HCT116 (cell line): Measurements from ENCODE around the gene EBP.

Experiments
- CEBPB ChIP-seq: IDR thresholded peaks from 2 replicates; pipeline ENCODE4 v1.6.1; 2012; ENCODE audit warnings: low read depth
- POLR2AphosphoS5 ChIP-seq: IDR thresholded peaks from 2 replicates; pipeline ENCODE4 v1.6.1; 2011; ENCODE audit warnings: mild to moderate bottlenecking, low read depth, low read length, moderate library complexity
- SIN3A ChIP-seq: IDR thresholded peaks from 2 replicates; pipeline ENCODE4 v1.6.1; 2012; ENCODE audit warnings: low read depth
- SRF ChIP-seq: IDR thresholded peaks from 2 replicates; pipeline ENCODE4 v1.6.1; 2012; ENCODE audit warnings: low read depth
- TF ChIP-seq, protein P1 (sequence below), 3 experiments: fragments of 200-600 bp in 1 of 3; sonication (generic) in 1 of 3; IDR thresholded peaks in 2 of 3; conservative IDR thresholded peaks in 1 of 3; 2 replicates each; pipeline ENCODE4 v1.5.1; 2012 to 2017; ENCODE audit warnings: low read depth in 2 of 3, low read length in 2 of 3, antibody characterized with exemption in 1 of 3, borderline replicate concordance in 1 of 3, control low read depth in 1 of 3, mild to moderate bottlenecking in 1 of 3, mixed read lengths in 1 of 3, mixed run types in 1 of 3, moderate library complexity in 1 of 3; ENCODE audit not compliant: insufficient read depth in 1 of 3

DNA sequence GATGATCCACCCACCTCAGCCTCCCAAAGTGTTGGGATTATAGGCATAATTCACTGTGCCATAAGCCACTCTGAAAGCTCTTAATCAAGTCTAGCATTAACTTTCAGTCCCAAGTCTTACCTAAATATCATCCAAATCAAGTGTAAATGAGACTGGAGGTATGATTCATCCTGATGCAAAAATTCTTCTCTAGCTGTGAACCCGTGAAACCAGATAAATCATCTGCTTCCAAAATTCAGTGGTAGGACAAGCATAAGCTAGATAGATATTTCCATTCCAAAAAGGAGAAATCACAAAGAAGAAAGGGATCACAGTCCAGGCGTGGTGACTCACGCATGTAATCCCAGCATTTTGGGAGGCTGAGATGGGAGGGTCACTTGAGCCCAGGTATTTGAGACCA lies 9.1 kb downstream of the EBP start:
- no peak for TF ChIP-seq POLR2AphosphoS5
- TF ChIP-seq SRF = no peak
- TF ChIP-seq, protein P1, sequence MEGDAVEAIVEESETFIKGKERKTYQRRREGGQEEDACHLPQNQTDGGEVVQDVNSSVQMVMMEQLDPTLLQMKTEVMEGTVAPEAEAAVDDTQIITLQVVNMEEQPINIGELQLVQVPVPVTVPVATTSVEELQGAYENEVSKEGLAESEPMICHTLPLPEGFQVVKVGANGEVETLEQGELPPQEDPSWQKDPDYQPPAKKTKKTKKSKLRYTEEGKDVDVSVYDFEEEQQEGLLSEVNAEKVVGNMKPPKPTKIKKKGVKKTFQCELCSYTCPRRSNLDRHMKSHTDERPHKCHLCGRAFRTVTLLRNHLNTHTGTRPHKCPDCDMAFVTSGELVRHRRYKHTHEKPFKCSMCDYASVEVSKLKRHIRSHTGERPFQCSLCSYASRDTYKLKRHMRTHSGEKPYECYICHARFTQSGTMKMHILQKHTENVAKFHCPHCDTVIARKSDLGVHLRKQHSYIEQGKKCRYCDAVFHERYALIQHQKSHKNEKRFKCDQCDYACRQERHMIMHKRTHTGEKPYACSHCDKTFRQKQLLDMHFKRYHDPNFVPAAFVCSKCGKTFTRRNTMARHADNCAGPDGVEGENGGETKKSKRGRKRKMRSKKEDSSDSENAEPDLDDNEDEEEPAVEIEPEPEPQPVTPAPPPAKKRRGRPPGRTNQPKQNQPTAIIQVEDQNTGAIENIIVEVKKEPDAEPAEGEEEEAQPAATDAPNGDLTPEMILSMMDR (IDR thresholded peaks at IDR 0.05 in 2 of 3, conservative IDR thresholded peaks at IDR 0.05 in 1 of 3; ENCODE audit: borderline replicate concordance in 1 of 3, insufficient read depth in 1 of 3, low read depth in 2 of 3, low read length in 2 of 3) = no peak
- TF ChIP-seq SIN3A = no peak
- no peak for TF ChIP-seq CEBPB
